CD4-positive, alpha-beta T cell (primary cell): ENCODE data around the gene PASD1. TPM values are rescaled to one million over a fixed set of nuclear protein-coding genes. Genes with fewer than 3 reads are reported as not detected.

Experiments
- ATAC-seq: fragments of 200-7000 bp; cut with Tn5 transposase; one replicate; pipeline ENCODE4 v1.10.0; 2022; ENCODE audit warnings: mild to moderate bottlenecking; ENCODE audit not compliant: poor library complexity
- CTCF ChIA-PET: fragments of 350-600 bp; sonication (Branson Sonifier 250); formaldehyde crosslinking; loops from one replicate; lab custom pipeline; 2021; ENCODE audit warnings: antibody characterized with exemption, inconsistent platforms; lab: Charles Lee
- POLR2A ChIA-PET: fragments of 350-600 bp; sonication (Branson Sonifier 250); formaldehyde crosslinking; loops from one replicate; lab custom pipeline; 2021; ENCODE audit warnings: antibody characterized with exemption, inconsistent platforms; lab: Charles Lee
- DNase-seq, 14 experiments: peaks; one replicate each; pipeline ENCODE4 v3.0.0-alpha.2; 2013 to 2020; ENCODE audit warnings: mixed read lengths in 2 of 14
- H3K27ac ChIP-seq, 2 donors: one replicate each; pipeline versions ENCODE4 v1.5.1 to v1.7.0; 2013; ENCODE audit warnings: low read length in 2 of 2, low read depth in 1 of 2, mild to moderate bottlenecking in 1 of 2
- H3K27me3 ChIP-seq, 2 experiments: 1 replicate in 1 of 2; 2 replicates in 1 of 2; pipeline versions ENCODE4 v1.6.1 to v1.7.0; 2013; ENCODE audit warnings: low read length in 2 of 2, control low read depth in 1 of 2, mild to moderate bottlenecking in 1 of 2, moderate library complexity in 1 of 2; ENCODE audit not compliant: insufficient read depth in 2 of 2, control insufficient read depth in 1 of 2
- H3K36me3 ChIP-seq: one replicate; pipeline ENCODE4 v1.6.1; 2013; ENCODE audit warnings: low read length, control low read depth; ENCODE audit not compliant: insufficient read depth
- H3K4me1 ChIP-seq: one replicate; pipeline ENCODE4 v1.6.1; 2013; ENCODE audit warnings: low read length, control low read depth; ENCODE audit not compliant: insufficient read depth
- H3K4me3 ChIP-seq: one replicate; pipeline ENCODE4 v1.5.1; 2013; ENCODE audit warnings: mild to moderate bottlenecking, low read length, moderate library complexity
- H3K9me3 ChIP-seq, 2 experiments: 1 replicate in 1 of 2; 2 replicates in 1 of 2; pipeline versions ENCODE4 v1.6.1 to v1.7.0; 2013; ENCODE audit warnings: low read length in 2 of 2, mild to moderate bottlenecking in 2 of 2, control low read depth in 1 of 2, moderate library complexity in 1 of 2; ENCODE audit not compliant: control insufficient read depth in 1 of 2, insufficient read depth in 1 of 2
- H3K27ac Mint-ChIP-seq: one replicate; pipeline ENCODE4 v1.8.0; 2020; ENCODE audit warnings: mixed read lengths
- H3K27me3 Mint-ChIP-seq: one replicate; pipeline ENCODE4 v1.8.0; 2021; ENCODE audit warnings: mixed read lengths
- H3K36me3 Mint-ChIP-seq: one replicate; pipeline ENCODE4 v1.8.0; 2021; ENCODE audit warnings: low read depth, mixed read lengths
- H3K4me1 Mint-ChIP-seq: one replicate; pipeline ENCODE4 v1.8.0; 2021; ENCODE audit warnings: low read depth, mixed read lengths
- H3K4me3 Mint-ChIP-seq: one replicate; pipeline ENCODE4 v1.8.0; 2020; ENCODE audit warnings: mild to moderate bottlenecking, mixed read lengths
- H3K9me3 Mint-ChIP-seq: one replicate; pipeline ENCODE4 v1.8.0; 2020; ENCODE audit warnings: mixed read lengths
- intact Hi-C, 2 experiments: fragments of 100-400 bp; cut with DNase I in 1 of 2; cut with micrococcal nuclease in 1 of 2; formaldehyde crosslinking; loops; one replicate each; pipeline versions ENCODE4 v1.15.1 to v1.9.0; 2023 to 2025; cut with DNase I, micrococcal nuclease
- total RNA-seq, 174 experiments: library from RNA in 2 of 174; stranded (reverse) in 2 of 174; gene quantifications; one replicate each; pipeline ENCODE4 v1.2.3 and lab custom pipeline; 2021 to 2026
- TF ChIP-seq, protein P1 (sequence below): fragments of 200-600 bp; IDR thresholded peaks from one replicate; pipeline ENCODE4 v1.8.0; 2022; ENCODE audit warnings: antibody characterized with exemption, mild to moderate bottlenecking

PASD1 gene
- total RNA-seq, 2 experiments from 2014 or later = not detected

DNA sequence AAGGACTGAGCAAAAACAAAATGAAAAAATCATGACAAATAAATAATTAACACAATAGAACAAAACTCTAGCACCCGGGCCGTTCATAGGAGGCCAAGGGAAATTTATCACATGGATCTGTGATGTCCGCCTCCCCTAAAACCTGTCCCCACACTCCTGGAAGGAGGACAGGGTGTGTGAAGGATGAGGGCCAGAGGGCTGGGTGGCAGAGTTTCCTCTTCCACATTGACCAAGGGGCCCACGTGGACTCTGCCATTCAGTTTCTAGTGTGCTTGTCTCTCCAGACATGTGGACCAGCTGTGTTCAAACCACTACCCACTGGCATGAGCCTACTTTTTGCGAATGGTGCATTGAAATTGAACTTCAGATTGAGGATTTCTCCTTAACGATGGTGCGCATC lies 138.1 kb downstream of the PASD1 start:
- H3K4me1 Mint-ChIP-seq = no peaks in the 10 kb centered on the region
- Histone ChIP-seq H3K9me3 (no peaks in the 10 kb centered on the region), H3K36me3 (no peaks in the 10 kb centered on the region), H3K4me3 (no peak overlapping the region), H3K4me1 (no peaks in the 10 kb centered on the region), H3K27ac (no peak overlapping the region), H3K27me3 (no peaks in the 10 kb centered on the region)
- DNase-seq (no peak), ATAC-seq (no peak)
- no peak overlapping the region for H3K27ac Mint-ChIP-seq
- H3K4me3 Mint-ChIP-seq = no peak overlapping the region
- no peaks in the 10 kb centered on the region for H3K36me3 Mint-ChIP-seq
- no peaks in the 10 kb centered on the region for H3K9me3 Mint-ChIP-seq
- POLR2A ChIA-PET = no interaction called here
- H3K27me3 Mint-ChIP-seq = peaks cover 2% of the 10 kb centered on the region
- CTCF ChIA-PET = no interaction called here
- intact Hi-C loops = no loop called here
- TF ChIP-seq, protein P1, sequence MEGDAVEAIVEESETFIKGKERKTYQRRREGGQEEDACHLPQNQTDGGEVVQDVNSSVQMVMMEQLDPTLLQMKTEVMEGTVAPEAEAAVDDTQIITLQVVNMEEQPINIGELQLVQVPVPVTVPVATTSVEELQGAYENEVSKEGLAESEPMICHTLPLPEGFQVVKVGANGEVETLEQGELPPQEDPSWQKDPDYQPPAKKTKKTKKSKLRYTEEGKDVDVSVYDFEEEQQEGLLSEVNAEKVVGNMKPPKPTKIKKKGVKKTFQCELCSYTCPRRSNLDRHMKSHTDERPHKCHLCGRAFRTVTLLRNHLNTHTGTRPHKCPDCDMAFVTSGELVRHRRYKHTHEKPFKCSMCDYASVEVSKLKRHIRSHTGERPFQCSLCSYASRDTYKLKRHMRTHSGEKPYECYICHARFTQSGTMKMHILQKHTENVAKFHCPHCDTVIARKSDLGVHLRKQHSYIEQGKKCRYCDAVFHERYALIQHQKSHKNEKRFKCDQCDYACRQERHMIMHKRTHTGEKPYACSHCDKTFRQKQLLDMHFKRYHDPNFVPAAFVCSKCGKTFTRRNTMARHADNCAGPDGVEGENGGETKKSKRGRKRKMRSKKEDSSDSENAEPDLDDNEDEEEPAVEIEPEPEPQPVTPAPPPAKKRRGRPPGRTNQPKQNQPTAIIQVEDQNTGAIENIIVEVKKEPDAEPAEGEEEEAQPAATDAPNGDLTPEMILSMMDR = no peak

DNA sequence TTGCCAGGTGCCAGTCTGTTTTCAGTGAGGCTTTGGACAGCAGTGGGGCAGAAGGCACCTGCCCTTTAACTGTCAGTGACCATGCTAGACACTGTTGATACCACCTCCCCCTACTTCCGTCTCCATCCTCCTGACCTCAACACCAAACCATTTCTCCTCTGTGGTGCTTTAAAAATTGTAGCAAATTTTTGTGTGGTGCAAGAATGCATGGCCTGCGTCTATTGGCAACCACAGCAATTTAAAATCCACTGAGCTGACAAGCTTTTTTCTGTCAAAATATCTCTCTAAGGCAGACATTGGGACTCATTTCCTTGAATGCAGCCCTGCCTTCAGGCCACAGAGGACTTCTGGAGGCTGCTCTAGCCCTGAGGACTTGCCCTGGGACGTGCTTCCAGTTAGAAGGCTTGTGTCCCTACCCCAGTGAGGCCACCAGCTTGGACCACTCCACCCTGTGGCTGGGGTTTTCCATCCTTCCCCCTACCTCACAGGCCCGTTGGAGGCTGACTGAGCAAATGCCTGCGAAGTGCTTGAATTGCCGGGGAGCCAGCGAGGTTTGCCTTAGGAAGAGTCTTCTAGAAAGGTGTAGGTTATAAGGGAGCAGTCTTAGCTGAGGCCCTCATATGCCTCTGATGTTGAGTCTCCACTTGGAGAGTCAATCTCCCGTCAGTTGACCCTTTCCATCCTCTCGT lies 138.7 kb downstream of the PASD1 start:
- intact Hi-C loops = no loop called here
- DNase-seq = no peak
- Mint-ChIP-seq H3K36me3 (no peaks in the 10 kb centered on the region), H3K4me1 (no peaks in the 10 kb centered on the region), H3K9me3 (no peaks in the 10 kb centered on the region), H3K27ac (no peak overlapping the region), H3K4me3 (no peak overlapping the region), H3K27me3 (no peaks in the 10 kb centered on the region)
- Histone ChIP-seq H3K36me3 (no peaks in the 10 kb centered on the region), H3K27ac (no peak overlapping the region), H3K4me3 (no peak overlapping the region), H3K27me3 (no peaks in the 10 kb centered on the region), H3K9me3 (no peaks in the 10 kb centered on the region), H3K4me1 (no peaks in the 10 kb centered on the region)
- no peak for ATAC-seq
- CTCF ChIA-PET = no interaction called here
- POLR2A ChIA-PET = no interaction called here
- TF ChIP-seq, protein P1 = no peak

DNA sequence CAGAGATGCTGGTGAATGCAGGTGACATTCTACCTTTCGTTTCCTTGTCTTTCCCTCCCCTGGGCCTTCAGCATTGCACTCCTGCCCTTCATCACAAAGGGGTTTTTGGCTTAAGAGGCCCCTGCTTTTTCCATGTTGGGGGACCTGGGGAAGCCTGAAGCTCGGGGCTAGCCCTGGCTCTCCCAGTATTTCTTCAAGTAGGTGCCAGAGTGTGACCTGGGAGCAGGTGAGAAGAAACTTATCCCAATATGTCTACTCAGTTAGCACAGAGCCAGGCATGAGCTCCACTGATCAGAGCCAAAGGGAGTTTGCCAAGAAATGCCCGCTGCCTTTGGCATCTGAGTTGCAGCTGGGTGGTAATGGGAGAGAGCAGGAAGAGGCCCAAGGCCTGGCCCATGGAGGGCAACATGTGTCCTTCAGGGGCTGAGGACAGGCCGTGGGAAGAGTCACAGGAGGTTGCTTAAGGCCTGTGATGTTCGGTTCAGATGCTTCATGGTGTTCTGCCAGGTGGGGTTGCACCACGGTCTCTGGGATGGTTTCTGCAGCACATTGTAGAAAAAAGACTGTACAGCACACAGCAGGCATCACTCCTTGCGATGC lies 139.4 kb downstream of the PASD1 start:
- Histone ChIP-seq H3K27ac (no peak overlapping the region), H3K4me1 (no peaks in the 10 kb centered on the region), H3K36me3 (no peaks in the 10 kb centered on the region), H3K4me3 (no peak overlapping the region), H3K27me3 (no peaks in the 10 kb centered on the region), H3K9me3 (no peaks in the 10 kb centered on the region)
- H3K36me3 Mint-ChIP-seq = no peaks in the 10 kb centered on the region
- H3K4me1 Mint-ChIP-seq = no peaks in the 10 kb centered on the region
- intact Hi-C loops = no loop called here
- no peak for DNase-seq
- TF ChIP-seq, protein P1 = no peak
- no peak overlapping the region for H3K27ac Mint-ChIP-seq
- no peaks in the 10 kb centered on the region for H3K9me3 Mint-ChIP-seq
- no peaks in the 10 kb centered on the region for H3K27me3 Mint-ChIP-seq
- CTCF ChIA-PET = interaction anchor here (0.6 kb wide), 1 partner anchor 410 kb away, joined by 3 read pairs; no protein-coding TSS in a partner anchor
- POLR2A ChIA-PET = no interaction called here
- ATAC-seq = no peak
- no peak overlapping the region for H3K4me3 Mint-ChIP-seq
